ENCODE results near the gene ESD.
"Not testable (repeated sequence)": the region's sequence is repeated elsewhere in the genome, so short reads cannot be mapped to it uniquely, and the experiment has no call there.

The ESD gene

GRCh38 chr13:46816371-46816770, 19.4 kb upstream of the ESD start:
- Histone ChIP-seq H4K8ac (ENCODE audit: low read depth, low read length) (no peak overlapping the region), H3K4me1 (ENCODE audit: control insufficient read depth, low read depth, low read length) (no peaks in the 10 kb centered on the region), H2BK5ac (ENCODE audit: low read length) (no peak overlapping the region), H3K4me2 (ENCODE audit: low read length) (no peak overlapping the region), H3K27ac (ENCODE audit: low read depth, low read length) (no peak overlapping the region), H2BK15ac (replicated peaks; ENCODE audit: low read depth) (no peak overlapping the region), H2AK5ac (ENCODE audit: low read length) (no peak overlapping the region), H3K56ac (ENCODE audit: low read length) (no peak overlapping the region), H2BK120ac (ENCODE audit: low read depth, low read length) (no peak overlapping the region), H3K4me3 (ENCODE audit: low read length) (no peak overlapping the region), H3K18ac (ENCODE audit: low read length) (no peak overlapping the region), H3K27me3 (ENCODE audit: insufficient read depth, low read length, poor library complexity) (no peaks in the 10 kb centered on the region), H3K79me1 (ENCODE audit: low read length) (no peaks in the 10 kb centered on the region), H3K4ac (ENCODE audit: low read depth, low read length) (no peak overlapping the region), H4K5ac (ENCODE audit: low read length) (no peak overlapping the region), H3K36me3 (ENCODE audit: control insufficient read depth, insufficient read depth, low read length) (no peaks in the 10 kb centered on the region), H3K9ac (ENCODE audit: low read length) (no peak overlapping the region), H3K23ac (ENCODE audit: low read length) (no peak overlapping the region), H3K79me2 (ENCODE audit: control insufficient read depth, insufficient read depth, low read length) (no peaks in the 10 kb centered on the region)
- WGBS (ENCODE audit: extremely low coverage, insufficient coverage, low lambda C conversion rate) = no CpG with 5 or more reads among the region's 1 CpG
- DNase-seq = no peak

- Histone ChIP-seq H4K8ac (ENCODE audit: low read depth, low read length) (no peak overlapping the region), H3K4me1 (ENCODE audit: control insufficient read depth, low read depth, low read length) (no peaks in the 10 kb centered on the region), H3K27ac (ENCODE audit: low read depth, low read length) (no peak overlapping the region), H3K9ac (ENCODE audit: low read length) (no peak overlapping the region), H2BK15ac (replicated peaks; ENCODE audit: low read depth) (no peak overlapping the region), H3K4me2 (ENCODE audit: low read length) (no peak overlapping the region), H3K18ac (ENCODE audit: low read length) (no peak overlapping the region), H3K79me1 (ENCODE audit: low read length) (no peaks in the 10 kb centered on the region), H3K27me3 (ENCODE audit: insufficient read depth, low read length, poor library complexity) (no peaks in the 10 kb centered on the region), H3K36me3 (ENCODE audit: control insufficient read depth, insufficient read depth, low read length) (no peaks in the 10 kb centered on the region), H2AK5ac (ENCODE audit: low read length) (no peak overlapping the region), H3K79me2 (ENCODE audit: control insufficient read depth, insufficient read depth, low read length) (no peaks in the 10 kb centered on the region), H3K23ac (ENCODE audit: low read length) (no peak overlapping the region), H4K5ac (ENCODE audit: low read length) (no peak overlapping the region), H3K56ac (ENCODE audit: low read length) (no peak overlapping the region), H3K4me3 (ENCODE audit: low read length) (no peak overlapping the region), H3K4ac (ENCODE audit: low read depth, low read length) (no peak overlapping the region), H2BK5ac (ENCODE audit: low read length) (no peak overlapping the region), H2BK120ac (ENCODE audit: low read depth, low read length) (no peak overlapping the region)
- DNase-seq = no peak
These were observed 15.4 kb upstream of the ESD start for GRCh38 chr13:46812301-46812797.

- Histone ChIP-seq H3K18ac (ENCODE audit: low read length) (no peak overlapping the region), H3K4ac (ENCODE audit: low read depth, low read length) (no peak overlapping the region), H2BK15ac (replicated peaks; ENCODE audit: low read depth) (no peak overlapping the region), H2BK120ac (ENCODE audit: low read depth, low read length) (no peak overlapping the region), H3K9ac (ENCODE audit: low read length) (no peak overlapping the region), H2BK5ac (ENCODE audit: low read length) (no peak overlapping the region), H2AK5ac (ENCODE audit: low read length) (no peak overlapping the region), H4K5ac (ENCODE audit: low read length) (no peak overlapping the region), H3K79me2 (ENCODE audit: control insufficient read depth, insufficient read depth, low read length) (no peaks in the 10 kb centered on the region), H3K27me3 (ENCODE audit: insufficient read depth, low read length, poor library complexity) (no peaks in the 10 kb centered on the region), H3K4me2 (ENCODE audit: low read length) (no peak overlapping the region), H3K27ac (ENCODE audit: low read depth, low read length) (no peak overlapping the region), H3K4me1 (ENCODE audit: control insufficient read depth, low read depth, low read length) (no peaks in the 10 kb centered on the region), H4K8ac (ENCODE audit: low read depth, low read length) (no peak overlapping the region), H3K23ac (ENCODE audit: low read length) (no peak overlapping the region), H3K4me3 (ENCODE audit: low read length) (no peak overlapping the region), H3K79me1 (ENCODE audit: low read length) (no peaks in the 10 kb centered on the region), H3K36me3 (ENCODE audit: control insufficient read depth, insufficient read depth, low read length) (no peaks in the 10 kb centered on the region), H3K56ac (ENCODE audit: low read length) (no peak overlapping the region)
- WGBS (ENCODE audit: extremely low coverage, insufficient coverage, low lambda C conversion rate) = no CpG with 5 or more reads among the region's 5 CpGs
- no peak for DNase-seq
These were observed 13.5 kb upstream of the ESD start for GRCh38 chr13:46810440-46810839.

GRCh38 chr13:46804921-46805320, 8.0 kb upstream of the ESD start:
- not testable (repeated sequence) for H3K27me3 ChIP-seq (ENCODE audit: insufficient read depth, low read length, poor library complexity); H3K23ac ChIP-seq (ENCODE audit: low read length); H2AK5ac ChIP-seq (ENCODE audit: low read length); H2BK15ac ChIP-seq (replicated peaks; ENCODE audit: low read depth); H3K4me3 ChIP-seq (ENCODE audit: low read length); H3K4ac ChIP-seq (ENCODE audit: low read depth, low read length); H2BK120ac ChIP-seq (ENCODE audit: low read depth, low read length); H4K5ac ChIP-seq (ENCODE audit: low read length); H3K9ac ChIP-seq (ENCODE audit: low read length); H3K4me1 ChIP-seq (ENCODE audit: control insufficient read depth, low read depth, low read length); H3K18ac ChIP-seq (ENCODE audit: low read length); H2BK5ac ChIP-seq (ENCODE audit: low read length); H3K4me2 ChIP-seq (ENCODE audit: low read length); H3K27ac ChIP-seq (ENCODE audit: low read depth, low read length); H3K79me1 ChIP-seq (ENCODE audit: low read length); H4K8ac ChIP-seq (ENCODE audit: low read depth, low read length); H3K79me2 ChIP-seq (ENCODE audit: control insufficient read depth, insufficient read depth, low read length); H3K36me3 ChIP-seq (ENCODE audit: control insufficient read depth, insufficient read depth, low read length); H3K56ac ChIP-seq (ENCODE audit: low read length); DNase-seq
- WGBS (ENCODE audit: extremely low coverage, insufficient coverage, low lambda C conversion rate) = no CpG with 5 or more reads among the region's 1 CpG

GRCh38 chr13:46804391-46804815, 7.4 kb upstream of the ESD start:
- Histone ChIP-seq H3K4me1 (ENCODE audit: control insufficient read depth, low read depth, low read length) (no peaks in the 10 kb centered on the region), H3K4me3 (ENCODE audit: low read length) (no peak overlapping the region), H3K4me2 (ENCODE audit: low read length) (no peak overlapping the region), H4K5ac (ENCODE audit: low read length) (no peak overlapping the region), H3K79me1 (ENCODE audit: low read length) (no peaks in the 10 kb centered on the region), H3K9ac (ENCODE audit: low read length) (no peak overlapping the region), H3K36me3 (ENCODE audit: control insufficient read depth, insufficient read depth, low read length) (no peaks in the 10 kb centered on the region), H2AK5ac (ENCODE audit: low read length) (no peak overlapping the region), H3K27me3 (ENCODE audit: insufficient read depth, low read length, poor library complexity) (no peaks in the 10 kb centered on the region), H3K23ac (ENCODE audit: low read length) (no peak overlapping the region), H4K8ac (ENCODE audit: low read depth, low read length) (no peak overlapping the region), H3K79me2 (ENCODE audit: control insufficient read depth, insufficient read depth, low read length) (no peaks in the 10 kb centered on the region), H3K18ac (ENCODE audit: low read length) (no peak overlapping the region), H2BK5ac (ENCODE audit: low read length) (no peak overlapping the region), H3K4ac (ENCODE audit: low read depth, low read length) (no peak overlapping the region), H2BK15ac (replicated peaks; ENCODE audit: low read depth) (no peak overlapping the region), H3K56ac (ENCODE audit: low read length) (no peak overlapping the region), H3K27ac (ENCODE audit: low read depth, low read length) (no peak overlapping the region), H2BK120ac (ENCODE audit: low read depth, low read length) (no peak overlapping the region)
- DNase-seq = peak; percentile 73
- WGBS (ENCODE audit: extremely low coverage, insufficient coverage, low lambda C conversion rate) = no CpG with 5 or more reads among the region's 3 CpGs

- Histone ChIP-seq H3K18ac (ENCODE audit: low read length) (no peak overlapping the region), H3K4me2 (ENCODE audit: low read length) (no peak overlapping the region), H3K4me1 (ENCODE audit: control insufficient read depth, low read depth, low read length) (no peaks in the 10 kb centered on the region), H3K4me3 (ENCODE audit: low read length) (no peak overlapping the region), H3K4ac (ENCODE audit: low read depth, low read length) (no peak overlapping the region), H2BK5ac (ENCODE audit: low read length) (no peak overlapping the region), H3K56ac (ENCODE audit: low read length) (no peak overlapping the region), H2AK5ac (ENCODE audit: low read length) (no peak overlapping the region), H4K8ac (ENCODE audit: low read depth, low read length) (no peak overlapping the region), H2BK120ac (ENCODE audit: low read depth, low read length) (no peak overlapping the region), H3K23ac (ENCODE audit: low read length) (no peak overlapping the region), H3K27ac (ENCODE audit: low read depth, low read length) (no peak overlapping the region), H4K5ac (ENCODE audit: low read length) (no peak overlapping the region), H3K79me2 (ENCODE audit: control insufficient read depth, insufficient read depth, low read length) (no peaks in the 10 kb centered on the region), H3K9ac (ENCODE audit: low read length) (no peak overlapping the region), H3K27me3 (ENCODE audit: insufficient read depth, low read length, poor library complexity) (no peaks in the 10 kb centered on the region), H3K79me1 (ENCODE audit: low read length) (no peaks in the 10 kb centered on the region), H2BK15ac (replicated peaks; ENCODE audit: low read depth) (no peak overlapping the region), H3K36me3 (ENCODE audit: control insufficient read depth, insufficient read depth, low read length) (no peaks in the 10 kb centered on the region)
- no CpG with 5 or more reads among the region's 5 CpGs for WGBS (ENCODE audit: extremely low coverage, insufficient coverage, low lambda C conversion rate)
- DNase-seq = no peak
These were observed 6.6 kb upstream of the ESD start for GRCh38 chr13:46803586-46803985.

Data from mesendoderm (in vitro differentiated cells).